UCSD-AML1 (cell line): ENCODE results near the gene CAPS.
"Not testable (repeated sequence)": the region's sequence is repeated elsewhere in the genome, so short reads cannot be mapped to it uniquely, and the experiment has no call there.

ENCODE experiments used
- DNase-seq: peaks from one replicate; lab custom pipeline; 2025; ENCODE audit not compliant: unreplicated experiment; lab: John Stamatoyannopoulos, UW

CAPS gene

DNA sequence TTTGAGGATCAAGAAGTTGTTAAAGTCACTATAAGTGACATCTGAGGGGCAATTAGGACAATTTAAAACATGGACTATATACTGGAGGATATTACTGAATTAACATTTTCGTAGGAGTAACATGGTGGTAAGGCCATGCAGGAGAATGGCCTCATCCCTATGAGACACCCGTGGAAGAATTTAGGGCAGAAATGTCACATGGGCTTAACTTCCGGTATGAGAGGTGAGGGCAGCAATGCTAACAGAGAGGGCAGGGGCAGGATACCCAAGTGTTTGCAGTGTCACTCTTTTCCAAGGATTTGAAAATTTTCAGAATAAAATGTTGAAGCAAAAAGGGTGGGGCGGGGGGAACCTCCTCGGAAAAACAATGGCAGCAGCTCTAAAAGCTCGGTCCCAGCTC lies 40.2 kb downstream of the CAPS start:
- DNase-seq: no peak

DNA sequence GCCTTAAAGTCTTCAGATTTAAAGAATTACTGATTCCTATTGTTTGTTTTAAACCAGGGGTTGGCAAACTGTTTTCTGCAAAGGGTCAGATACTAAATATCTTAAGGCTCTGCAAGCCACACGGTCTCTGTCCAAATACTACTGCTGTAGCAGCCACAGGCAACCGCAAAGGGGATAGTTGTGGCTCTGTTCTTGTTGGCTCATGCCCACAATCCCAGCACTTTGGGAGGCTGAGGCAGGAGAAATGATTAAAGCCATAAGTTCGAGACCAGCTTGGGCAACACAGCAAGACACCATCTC lies 41.5 kb downstream of the CAPS start:
- DNase-seq: no peak

DNA sequence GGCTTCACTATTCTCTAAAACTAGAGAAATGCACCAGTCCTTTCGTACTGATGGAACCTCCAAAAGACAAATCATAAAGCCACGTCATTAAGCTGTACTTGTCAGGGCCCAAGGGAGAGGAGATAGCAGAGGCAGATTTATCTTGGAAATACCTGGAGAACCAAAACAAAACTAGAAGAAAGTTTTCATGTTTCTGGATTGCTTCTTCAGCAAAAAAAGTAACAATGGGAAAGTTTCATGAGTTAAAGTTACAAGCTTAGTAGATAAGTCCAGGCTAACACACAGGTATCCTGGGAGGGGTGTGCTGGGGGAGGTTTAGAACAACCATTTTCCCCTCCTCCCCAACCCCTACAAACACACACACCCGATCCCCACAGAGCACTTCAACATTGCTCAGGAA lies 42.3 kb downstream of the CAPS start:
- no peak for DNase-seq

DNA sequence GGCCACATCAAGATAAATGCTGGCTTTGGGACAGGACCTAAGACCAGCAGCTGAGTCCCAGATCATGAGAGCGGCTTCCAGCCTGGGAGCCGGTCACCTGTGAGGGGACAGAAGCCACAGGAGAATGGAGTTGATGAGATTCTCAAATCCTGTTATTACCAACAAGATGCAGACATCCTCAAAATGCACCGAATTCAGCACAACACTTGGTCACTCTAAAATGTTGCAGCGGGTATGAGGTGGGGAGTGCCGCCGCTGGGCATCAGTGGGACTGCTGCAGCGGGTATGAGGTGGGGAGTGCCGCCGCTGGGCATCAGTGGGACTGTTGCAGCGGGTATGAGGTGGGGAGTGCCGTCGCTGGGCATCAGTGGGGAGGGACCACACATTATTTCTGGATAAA lies 42.7 kb downstream of the CAPS start:
- DNase-seq: no peak

DNA sequence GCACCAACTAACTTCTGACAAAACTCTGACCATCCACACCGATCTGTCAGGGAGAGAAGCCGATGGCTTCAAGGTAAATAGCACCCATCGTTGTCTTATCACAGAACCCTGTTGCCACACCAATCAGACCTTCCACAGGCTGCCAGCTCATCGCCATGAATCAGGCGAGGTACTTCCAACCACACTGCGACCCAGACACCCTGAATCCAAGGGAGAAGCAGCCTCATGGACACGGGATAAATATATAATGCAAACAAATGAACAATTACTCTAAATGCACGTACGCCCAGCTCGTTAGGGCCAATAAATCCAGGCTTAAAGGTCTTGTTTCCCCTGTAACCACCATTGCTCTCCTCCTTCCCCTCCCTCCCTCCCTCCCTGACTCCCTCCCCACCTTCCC lies 43.1 kb downstream of the CAPS start:
- no peak for DNase-seq

DNA sequence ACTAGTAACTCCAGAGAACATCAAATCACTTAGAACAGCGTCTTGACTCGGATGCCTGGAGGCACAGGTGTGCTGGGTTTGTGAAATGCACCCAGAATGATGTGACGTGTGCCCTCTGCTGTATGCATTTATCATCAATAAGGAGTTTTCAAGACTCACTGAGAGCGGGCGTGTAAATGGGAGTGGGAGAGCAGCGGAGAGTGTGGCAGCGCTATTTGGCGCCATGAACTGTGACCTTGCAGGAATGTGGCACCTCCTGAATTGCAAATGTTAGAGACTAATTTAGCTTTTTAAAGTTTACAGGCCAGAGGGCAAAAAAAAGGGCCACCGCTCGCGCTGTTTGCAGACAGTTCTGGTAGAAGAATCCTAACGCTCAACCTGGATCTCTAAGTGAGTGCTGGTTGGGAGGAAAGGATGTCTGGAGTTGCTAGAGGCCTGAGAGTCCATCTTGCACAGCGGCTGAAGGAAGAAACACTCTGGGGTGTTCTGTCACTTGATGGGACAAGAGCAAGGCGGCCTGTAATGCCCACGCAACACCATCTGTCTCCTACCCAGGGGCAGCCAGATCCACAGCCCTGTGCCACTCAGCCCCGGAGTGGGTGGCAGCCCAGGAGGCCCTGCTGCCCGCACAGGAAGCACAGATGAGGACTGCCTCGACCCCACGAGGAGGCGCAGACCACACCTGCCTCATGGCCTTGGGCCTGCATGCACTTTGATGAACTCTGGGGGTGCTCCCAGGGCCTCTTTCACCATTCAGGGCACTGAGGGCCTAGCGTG lies 44.2 kb downstream of the CAPS start:
- DNase-seq: no peak

DNA sequence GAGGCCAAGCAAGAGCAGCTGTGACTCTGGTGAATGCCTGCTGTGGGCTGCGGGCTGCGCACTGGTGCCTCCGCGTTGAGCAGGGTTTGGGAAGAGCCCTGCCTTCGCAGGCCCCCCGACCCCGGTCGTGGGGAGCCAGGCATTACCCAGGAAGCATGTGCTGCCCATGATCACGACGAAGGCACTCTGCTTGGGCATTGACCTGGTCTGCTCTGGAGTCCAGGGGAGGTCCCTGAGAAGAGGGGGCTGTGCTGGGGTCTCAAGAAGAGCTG lies 44.7 kb downstream of the CAPS start:
- DNase-seq: no peak

DNA sequence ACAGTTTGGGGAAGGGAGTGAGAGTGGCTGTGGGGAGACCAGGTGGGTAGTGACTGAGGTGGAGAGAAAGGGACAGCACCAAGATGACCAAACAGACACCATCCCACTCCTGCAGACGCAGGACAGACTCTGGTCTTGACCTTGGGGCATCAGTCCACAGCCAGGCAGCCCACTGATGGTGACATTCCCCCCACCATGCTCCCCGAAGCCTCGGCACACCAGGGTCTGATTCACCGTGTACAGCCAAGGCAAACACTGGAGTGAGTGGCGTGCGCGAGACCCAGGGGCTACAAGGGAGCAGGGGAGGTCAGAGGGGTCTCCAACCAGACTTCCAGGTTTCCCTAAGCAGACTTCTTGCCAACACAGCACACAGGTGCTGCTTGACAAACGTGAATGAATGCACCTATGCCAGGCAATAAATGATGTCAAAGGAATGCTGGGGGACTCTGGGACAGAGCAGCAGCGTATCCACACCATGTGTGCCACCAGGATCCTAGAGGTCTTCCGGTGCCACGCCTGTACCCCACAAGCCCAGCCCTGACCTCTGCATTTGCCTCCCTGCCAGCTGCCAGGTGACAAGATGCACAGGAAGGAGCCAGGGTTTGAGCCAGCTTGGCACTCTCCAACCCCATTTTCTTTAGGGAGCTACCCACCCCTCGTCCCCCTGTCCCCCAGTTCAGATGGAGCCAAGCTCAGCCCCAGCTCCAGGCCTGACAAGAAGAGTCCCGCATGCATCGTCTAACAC lies 45.4 kb downstream of the CAPS start:
- DNase-seq: no peak

DNA sequence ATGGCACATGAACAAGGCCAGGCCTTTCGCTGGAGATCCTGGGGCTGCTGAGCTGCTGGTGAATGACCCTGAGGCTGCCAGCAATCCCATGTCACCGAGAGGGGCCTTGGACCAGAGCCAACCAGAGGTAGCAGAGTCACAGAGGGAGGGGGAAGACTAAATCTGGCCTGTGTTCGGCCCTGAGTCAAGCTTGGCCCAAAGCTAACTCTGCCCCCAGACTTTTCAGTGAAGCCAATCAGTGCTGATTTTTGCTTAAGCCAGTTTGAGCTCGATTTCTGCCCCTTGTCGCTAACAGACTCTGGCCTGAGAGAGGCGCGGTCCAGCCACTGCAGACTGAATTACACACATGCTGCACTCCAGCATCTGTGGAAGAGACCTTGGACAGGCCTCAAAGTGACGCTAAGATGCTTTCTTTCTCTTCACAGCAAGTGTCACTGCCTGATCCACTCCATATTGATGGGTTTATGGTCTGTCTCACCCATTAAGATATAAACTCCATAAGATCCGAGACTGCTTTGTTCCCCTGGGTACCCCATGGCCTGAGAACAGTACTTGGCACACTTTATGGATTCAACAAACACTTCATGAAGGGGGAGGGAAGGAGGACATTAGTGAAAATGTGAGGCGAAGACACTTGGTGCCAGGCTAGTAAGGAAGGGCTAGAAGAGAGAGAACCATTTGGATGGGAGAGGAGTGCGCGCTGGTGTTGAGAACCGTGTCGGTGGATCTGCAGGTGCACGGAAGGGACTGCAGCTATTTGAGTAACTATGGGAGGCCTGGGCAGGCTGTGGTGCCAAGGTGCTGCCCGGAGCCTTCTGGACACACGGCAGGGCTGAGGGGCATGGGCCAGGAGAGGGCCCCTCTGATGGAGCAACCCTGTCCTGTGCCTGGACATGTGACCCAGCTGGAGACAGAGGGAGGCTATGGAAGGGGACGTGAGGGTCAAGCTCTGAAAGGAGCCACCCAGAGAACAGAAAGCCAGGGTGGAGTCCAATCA lies 46.2 kb downstream of the CAPS start:
- DNase-seq: no peak

DNA sequence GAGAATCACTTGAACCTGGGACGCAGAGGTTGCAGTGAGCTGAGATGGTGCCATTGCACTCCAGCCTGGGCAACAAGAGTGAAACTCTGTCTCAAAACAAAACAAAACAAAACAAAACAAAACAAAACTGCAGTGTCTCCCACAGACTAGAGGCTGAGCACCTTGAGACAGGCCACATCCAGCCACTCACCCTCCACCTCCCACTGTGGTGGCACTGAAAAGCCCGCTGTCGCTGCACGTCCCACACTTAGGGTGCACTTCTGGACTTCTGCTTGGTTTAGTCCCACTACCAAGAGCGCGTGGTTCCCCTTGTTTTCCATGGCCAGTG lies 47.6 kb downstream of the CAPS start:
- DNase-seq: not testable (repeated sequence)

DNA sequence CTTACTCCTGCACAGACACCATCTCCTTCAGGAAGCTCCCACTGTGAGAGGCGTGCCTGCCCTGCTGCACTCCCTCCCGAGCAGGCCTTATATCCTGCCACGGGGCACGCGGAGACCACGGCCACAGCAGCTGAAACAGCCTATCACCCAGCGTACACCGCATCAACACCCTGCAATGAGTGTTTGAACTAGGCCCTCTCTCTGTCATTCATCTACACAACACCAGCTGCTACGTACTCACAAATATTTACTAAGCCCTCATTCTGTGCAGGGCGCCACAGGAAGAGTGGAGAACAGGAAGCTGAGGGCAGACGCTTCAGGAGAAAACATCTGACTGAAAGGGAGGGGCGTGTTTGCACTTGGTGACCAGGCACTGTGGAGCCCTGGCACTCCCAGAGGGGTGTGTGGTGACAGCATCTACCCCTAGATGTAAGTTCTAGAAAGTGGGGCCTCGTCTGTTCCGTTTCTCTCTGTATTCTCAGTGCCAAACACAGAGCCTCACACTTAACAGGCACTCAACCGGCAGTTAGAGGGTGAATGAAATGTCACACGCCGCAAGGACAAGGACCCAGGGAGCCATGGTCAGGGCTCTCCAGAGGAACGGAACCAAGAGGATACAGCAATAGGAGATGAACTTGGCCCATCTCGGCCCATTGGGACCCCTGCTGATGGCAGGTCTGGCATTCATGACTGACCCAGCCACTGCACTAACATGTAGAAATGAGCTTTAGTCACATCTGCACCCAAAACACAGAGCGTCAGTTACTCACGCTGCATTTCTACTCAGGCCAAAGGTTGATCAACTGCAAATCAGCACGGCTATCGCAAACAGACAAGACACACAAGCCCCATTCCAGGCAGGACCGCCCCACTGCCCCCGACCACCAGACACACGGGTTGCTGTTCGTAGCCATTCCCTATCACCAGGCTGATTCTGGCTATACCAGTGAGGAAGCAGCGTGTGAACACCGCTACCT lies 48.2 kb downstream of the CAPS start:
- peak; percentile 63 for DNase-seq

DNA sequence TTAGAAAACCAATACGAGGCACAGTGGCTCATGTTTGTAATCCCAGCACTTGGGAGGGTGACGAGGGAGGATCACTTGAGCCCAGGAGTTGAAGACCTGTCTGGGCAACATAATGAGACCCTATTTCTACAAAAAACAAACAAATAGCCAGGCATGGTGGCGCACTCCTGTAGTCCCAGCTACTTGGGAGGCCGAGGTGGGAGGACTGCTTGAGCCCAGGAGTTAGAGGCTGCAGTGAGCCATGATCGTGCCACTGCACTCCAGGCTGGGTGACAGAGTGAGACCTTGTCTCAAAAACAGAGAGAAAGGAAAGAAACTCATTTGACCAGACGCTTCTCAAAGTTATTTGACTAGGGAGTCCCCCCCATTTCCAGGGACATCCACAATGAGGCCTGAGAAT lies 49.2 kb downstream of the CAPS start:
- not testable (repeated sequence) for DNase-seq

DNA sequence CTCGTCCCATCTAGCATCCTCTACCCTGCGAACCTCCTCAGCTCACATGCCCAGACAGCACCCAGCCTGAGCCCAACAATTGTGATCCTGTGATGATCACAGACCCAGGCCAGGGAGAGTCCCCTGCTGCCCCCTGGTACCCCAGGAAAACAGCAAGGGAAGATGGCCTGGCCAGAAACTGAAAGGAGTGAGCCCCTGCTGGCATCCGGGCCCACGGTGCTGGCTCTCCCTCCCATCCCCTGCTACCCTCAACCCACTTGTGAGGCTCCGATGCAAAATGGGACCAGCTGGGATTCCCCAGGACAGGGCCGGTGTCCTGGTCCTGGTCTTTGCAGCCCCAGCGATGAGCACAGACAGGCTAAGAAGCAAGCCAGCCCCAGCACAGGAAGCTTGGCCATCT lies 49.8 kb downstream of the CAPS start:
- DNase-seq: no peak

DNA sequence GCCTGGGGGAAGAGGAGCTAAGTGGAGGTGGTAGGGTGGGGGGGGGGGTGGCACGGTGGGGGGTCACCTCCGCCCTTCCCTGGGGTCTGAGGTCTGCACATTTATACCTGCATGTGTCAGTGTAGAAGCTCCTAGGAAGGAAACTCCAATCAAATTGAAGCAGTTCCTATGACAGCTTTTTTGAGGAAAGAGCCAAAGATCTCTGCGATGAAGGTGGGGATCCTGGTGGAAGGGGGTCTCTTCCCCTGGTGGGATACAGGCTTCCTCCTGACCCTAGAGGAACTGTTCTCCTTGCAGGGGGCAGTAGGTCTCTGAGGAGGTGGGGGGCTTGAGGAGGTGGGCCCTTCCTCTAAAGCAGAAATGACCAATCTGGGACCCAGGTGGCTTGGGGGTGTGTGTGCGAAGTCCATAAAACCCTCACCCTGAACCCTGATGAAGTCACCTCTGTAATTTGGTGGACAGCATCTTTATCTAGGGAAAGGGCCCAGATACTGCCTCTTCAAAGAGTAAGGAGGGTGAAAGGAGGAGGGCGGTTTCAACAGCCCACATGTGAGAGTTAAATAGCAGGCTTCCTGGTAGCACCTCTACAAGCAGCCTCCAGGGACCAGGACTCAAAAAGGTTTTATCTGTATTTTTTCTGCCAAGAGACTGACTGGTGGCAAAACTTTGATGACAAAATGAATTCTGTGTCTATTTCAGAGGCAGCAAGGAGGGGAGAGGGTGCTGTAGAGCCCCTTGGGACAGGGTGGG lies 50.9 kb downstream of the CAPS start:
- no peak for DNase-seq
